GM21529 (cell line): Measurements from ENCODE around the gene ATF5.

Experiments used
- ATAC-seq: cut with Tn5 transposase; IDR thresholded peaks from one replicate; pipeline ENCODE4 v1.9.1; 2021; ENCODE audit not compliant: unreplicated experiment

Gene ATF5

DNA sequence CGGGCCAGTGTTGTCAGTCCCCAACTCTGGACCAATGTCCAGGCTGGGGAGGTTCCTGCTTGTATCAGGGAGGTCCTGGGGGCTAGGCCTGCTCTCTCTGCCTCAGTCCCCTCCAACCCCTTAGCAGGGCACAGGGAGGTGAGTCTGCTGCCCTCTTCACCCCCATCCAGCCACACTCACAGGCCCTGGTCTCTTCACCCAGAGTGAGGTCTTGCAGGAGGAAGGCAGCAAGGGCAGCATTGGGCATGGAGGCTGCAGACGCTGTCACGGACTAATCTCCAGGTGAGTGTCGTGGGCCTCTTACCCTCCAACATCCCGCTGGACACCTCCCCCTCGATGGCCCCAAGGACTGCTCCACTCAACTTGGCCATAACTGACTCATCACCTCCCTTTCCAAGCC, 43.8 kb downstream of the ATF5 start:
- ATAC-seq = no peak

DNA sequence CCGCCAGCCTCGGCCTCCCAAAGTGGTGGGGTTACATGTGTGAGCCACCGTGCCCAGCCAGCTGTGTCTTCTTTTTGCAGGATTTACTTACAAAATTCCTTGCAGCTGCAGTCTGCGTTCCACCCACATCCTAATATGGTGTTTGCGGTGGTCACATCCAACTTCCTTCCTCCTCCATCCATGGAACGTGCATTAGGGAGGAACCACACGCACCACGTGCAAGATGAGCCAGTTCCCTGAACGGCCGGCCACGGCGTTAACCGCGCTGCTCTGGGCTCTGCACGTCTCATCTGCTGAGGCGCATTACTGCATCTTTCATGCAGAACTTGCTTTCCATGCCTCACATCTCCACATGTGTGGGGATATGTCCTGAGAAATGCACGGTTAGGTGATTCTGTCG, 45.0 kb downstream of the ATF5 start:
- no peak for ATAC-seq

- ATAC-seq = no peak
These were observed 46.0 kb downstream of the ATF5 start for GRCh38 chr19:49975051-49975450.

DNA sequence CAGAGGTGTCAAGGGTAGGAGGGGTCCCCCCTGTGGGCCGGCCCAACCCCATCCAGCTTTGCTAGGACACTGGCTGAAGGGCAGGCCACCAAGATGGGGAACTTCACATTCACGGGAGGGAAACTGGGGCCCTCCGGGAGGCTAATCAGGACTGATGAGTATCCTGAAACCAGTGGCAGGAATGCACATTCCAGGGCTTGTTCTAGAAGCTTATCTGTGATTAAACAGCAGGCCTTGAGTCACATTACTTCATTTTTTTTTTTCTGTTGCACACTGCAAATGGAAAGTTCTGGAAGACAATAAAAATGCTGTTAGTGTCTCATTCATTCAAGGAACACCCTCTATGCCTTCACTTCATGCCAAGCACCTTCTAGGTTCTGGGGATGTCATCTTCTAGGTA, 47.5 kb downstream of the ATF5 start:
- no peak for ATAC-seq

DNA sequence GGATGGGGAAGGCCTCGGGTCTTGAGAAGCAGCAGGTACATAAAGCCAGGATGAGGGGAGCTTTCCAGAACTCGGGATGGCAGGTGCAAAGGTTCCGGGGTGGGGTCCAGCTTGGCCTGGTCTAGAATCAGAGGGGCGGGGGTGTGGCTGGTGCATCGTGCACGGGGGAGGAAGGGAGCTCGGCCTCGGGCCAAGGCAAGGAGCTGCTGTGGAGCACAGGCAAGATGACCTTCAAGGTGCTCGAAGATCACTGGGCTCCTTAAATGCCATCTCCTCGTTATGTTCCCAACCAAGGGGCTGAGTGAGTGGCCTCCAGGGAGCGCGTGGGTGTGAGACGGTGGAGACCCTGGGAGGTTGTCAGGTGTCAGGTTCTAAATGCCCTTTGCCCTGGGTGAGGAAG, 48.1 kb downstream of the ATF5 start:
- no peak for ATAC-seq

- ATAC-seq = no peak
These were observed 48.9 kb downstream of the ATF5 start for GRCh38 chr19:49977881-49978280.

- no peak for ATAC-seq
These were observed 49.3 kb downstream of the ATF5 start for GRCh38 chr19:49978324-49978723.

DNA sequence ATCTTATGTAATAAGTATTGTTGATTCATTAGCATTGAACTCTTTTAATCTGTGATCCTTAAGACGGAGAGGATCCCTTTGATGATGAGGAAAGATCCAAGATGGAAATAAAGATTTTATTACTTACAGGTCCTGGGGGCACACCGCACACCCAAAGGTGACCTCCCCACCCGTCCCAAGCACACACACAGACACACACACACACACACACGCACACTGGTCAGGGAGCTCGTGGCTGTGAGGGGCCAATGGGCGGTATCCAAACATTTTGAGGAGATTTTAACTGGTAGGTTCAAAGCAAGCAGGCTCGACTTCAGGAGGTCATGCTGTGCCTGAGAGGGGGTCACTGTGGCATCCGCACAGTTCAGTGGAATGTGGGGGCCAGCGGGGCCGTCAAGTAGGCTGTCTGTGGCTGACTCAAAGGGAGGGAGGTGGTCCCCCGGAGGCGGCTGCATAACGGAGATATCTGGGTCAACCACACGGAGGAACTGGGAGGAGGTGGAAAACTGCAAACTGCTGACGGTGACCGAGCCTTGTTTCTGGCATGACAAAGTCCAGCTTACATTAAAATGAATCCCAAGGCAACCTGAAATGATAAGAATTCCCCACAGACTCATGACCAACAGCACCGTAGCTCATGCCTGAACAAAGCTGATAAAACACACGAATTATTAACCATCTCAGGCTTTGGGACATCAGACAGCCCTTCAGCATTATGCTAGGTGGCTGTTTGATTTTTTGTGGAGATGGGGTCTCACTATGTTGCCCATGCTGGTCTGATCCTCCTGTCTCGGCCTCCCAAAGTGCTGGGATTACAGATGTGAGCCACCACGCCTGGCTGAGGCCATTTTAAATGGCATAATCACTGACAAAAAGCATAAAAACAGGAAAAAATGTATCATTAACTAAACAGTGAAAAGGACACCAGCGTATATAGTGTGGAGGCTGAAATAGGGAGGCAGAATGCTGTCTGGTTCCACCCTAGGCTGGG, 52.9 kb downstream of the ATF5 start:
- no peak for ATAC-seq
